IMR-90 (cell line): Measurements from ENCODE around the gene FER1L5.

Experiments
- BHLHE40 ChIP-seq: fragments of 150-350 bp; IDR thresholded peaks from 2 replicates; pipeline ENCODE4 v1.6.1; 2016; ENCODE audit warnings: mild to moderate bottlenecking, low read depth, low read length
- CEBPB ChIP-seq: IDR thresholded peaks from 2 replicates; pipeline ENCODE4 v1.6.1; 2012; ENCODE audit warnings: low read depth, low read length, improper control_type of control experiment
- POLR2A ChIP-seq: IDR thresholded peaks from 2 replicates; pipeline ENCODE4 v1.6.1; 2012; ENCODE audit warnings: mild to moderate bottlenecking, low read depth, low read length
- RAD21 ChIP-seq: IDR thresholded peaks from 2 replicates; pipeline ENCODE4 v1.6.1; 2012; ENCODE audit warnings: low read length, improper control_type of control experiment
- RFX5 ChIP-seq: IDR thresholded peaks from 2 replicates; pipeline ENCODE4 v1.8.0; 2012; ENCODE audit warnings: low read depth, mild to moderate bottlenecking, low read length, moderate library complexity
- SMC3 ChIP-seq: fragments of 150-350 bp; IDR thresholded peaks from 2 replicates; pipeline ENCODE4 v1.6.1; 2016; ENCODE audit warnings: low read depth, mild to moderate bottlenecking, antibody characterized with exemption, low read length, moderate library complexity
- TF ChIP-seq, protein P1 (sequence below): conservative IDR thresholded peaks from 2 replicates; pipeline ENCODE4 v1.5.1; 2012; ENCODE audit warnings: mild to moderate bottlenecking, low read depth, low read length, improper control_type of control experiment
- TF ChIP-seq, protein P2 (sequence below): fragments of 150-350 bp; IDR thresholded peaks from 2 replicates; pipeline ENCODE4 v1.6.1; 2017; ENCODE audit warnings: mild to moderate bottlenecking, antibody characterized with exemption, low read length, low read depth

DNA sequence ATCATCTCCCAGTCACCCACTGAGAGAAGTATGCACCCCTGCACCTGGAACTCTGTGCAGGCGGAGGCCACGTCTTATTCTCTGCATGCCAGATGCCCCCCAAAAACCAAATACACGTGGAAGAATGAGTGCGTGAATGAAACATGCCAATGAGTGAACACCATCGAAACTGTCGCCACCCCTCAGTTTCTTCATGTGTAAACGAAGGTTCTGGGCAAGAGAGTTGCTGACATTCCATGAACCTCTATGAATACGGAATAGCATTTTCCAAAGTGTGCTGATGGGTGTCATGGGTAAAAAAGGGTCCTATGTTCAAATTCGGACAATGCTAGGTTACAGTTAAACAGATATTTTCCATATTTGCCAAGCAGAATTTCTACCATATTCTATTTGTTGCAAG lies 19.8 kb downstream of the FER1L5 start:
- TF ChIP-seq, protein P1, sequence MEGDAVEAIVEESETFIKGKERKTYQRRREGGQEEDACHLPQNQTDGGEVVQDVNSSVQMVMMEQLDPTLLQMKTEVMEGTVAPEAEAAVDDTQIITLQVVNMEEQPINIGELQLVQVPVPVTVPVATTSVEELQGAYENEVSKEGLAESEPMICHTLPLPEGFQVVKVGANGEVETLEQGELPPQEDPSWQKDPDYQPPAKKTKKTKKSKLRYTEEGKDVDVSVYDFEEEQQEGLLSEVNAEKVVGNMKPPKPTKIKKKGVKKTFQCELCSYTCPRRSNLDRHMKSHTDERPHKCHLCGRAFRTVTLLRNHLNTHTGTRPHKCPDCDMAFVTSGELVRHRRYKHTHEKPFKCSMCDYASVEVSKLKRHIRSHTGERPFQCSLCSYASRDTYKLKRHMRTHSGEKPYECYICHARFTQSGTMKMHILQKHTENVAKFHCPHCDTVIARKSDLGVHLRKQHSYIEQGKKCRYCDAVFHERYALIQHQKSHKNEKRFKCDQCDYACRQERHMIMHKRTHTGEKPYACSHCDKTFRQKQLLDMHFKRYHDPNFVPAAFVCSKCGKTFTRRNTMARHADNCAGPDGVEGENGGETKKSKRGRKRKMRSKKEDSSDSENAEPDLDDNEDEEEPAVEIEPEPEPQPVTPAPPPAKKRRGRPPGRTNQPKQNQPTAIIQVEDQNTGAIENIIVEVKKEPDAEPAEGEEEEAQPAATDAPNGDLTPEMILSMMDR, result no peak
- no peak for TF ChIP-seq CEBPB
- no peak for TF ChIP-seq BHLHE40
- TF ChIP-seq POLR2A, result no peak
- TF ChIP-seq RAD21, result no peak
- TF ChIP-seq, protein P2, sequence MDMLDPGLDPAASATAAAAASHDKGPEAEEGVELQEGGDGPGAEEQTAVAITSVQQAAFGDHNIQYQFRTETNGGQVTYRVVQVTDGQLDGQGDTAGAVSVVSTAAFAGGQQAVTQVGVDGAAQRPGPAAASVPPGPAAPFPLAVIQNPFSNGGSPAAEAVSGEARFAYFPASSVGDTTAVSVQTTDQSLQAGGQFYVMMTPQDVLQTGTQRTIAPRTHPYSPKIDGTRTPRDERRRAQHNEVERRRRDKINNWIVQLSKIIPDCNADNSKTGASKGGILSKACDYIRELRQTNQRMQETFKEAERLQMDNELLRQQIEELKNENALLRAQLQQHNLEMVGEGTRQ, result no peak
- TF ChIP-seq RFX5, result no peak
- no peak for TF ChIP-seq SMC3
